Neural crest cell (in vitro differentiated cells): ENCODE results near the gene PSMF1. TPM values are rescaled to one million over a fixed set of nuclear protein-coding genes. Genes with fewer than 3 reads are reported as not detected.

Source experiments
- DNase-seq: peaks from one replicate; pipeline ENCODE4 v3.0.0; 2021; ENCODE audit warnings: low read depth, mixed read lengths, low spot score
- H3K27ac Mint-ChIP-seq: one replicate; pipeline ENCODE4 v1.8.0; 2021; ENCODE audit warnings: mild to moderate bottlenecking, mixed read lengths; ENCODE audit not compliant: unreplicated experiment
- H3K27me3 Mint-ChIP-seq: 2 replicates; pipeline ENCODE4 v1.8.0; 2021; ENCODE audit warnings: low read depth, mild to moderate bottlenecking, mixed read lengths
- H3K36me3 Mint-ChIP-seq: 2 replicates; pipeline ENCODE4 v1.8.0; 2021; ENCODE audit warnings: low read depth, mild to moderate bottlenecking, mixed read lengths
- H3K4me1 Mint-ChIP-seq: 2 replicates; pipeline ENCODE4 v1.8.0; 2021; ENCODE audit warnings: mixed read lengths
- H3K4me3 Mint-ChIP-seq: one replicate; pipeline ENCODE4 v1.8.0; 2021; ENCODE audit warnings: mild to moderate bottlenecking, mixed read lengths
- H3K9me3 Mint-ChIP-seq: 2 replicates; pipeline ENCODE4 v1.8.0; 2021; ENCODE audit warnings: mixed read lengths
- CTCF ChIP-seq: fragments of 200-600 bp; sonication (generic); conservative IDR thresholded peaks from 2 replicates; pipeline ENCODE4 v1.5.0; 2021; ENCODE audit warnings: antibody characterized with exemption, mild to moderate bottlenecking
- total RNA-seq: library from RNA; stranded (reverse); gene quantifications from 2 replicates; pipeline ENCODE4 v1.2.1, GENCODE V29; 2021

PSMF1 gene
- total RNA-seq, 1 donor from 2014 or later: 107 TPM

DNA sequence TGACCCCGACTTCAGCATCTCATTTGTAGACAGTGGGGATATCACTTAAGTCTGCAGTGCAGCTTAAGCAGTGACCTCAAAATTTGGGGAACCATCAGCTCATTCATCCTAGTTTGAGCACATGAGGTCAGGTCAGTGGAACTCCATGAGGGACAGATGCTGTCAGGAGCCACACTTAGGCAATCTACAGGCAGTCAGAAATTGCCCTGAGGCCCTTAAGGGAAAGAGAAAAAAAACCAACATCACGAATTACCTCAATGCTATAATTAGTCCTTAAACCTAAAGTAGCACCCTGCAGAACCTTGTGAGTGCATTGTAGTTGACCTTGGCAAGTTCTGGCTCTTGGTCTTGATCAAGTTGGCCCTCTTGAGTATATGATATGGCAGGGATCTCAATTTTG, 45.3 kb downstream of the PSMF1 start:
- H3K27ac Mint-ChIP-seq: no peak overlapping the region
- no peaks in the 10 kb centered on the region for H3K9me3 Mint-ChIP-seq
- H3K27me3 Mint-ChIP-seq: no peaks in the 10 kb centered on the region
- no peak overlapping the region for H3K4me3 Mint-ChIP-seq
- TF ChIP-seq CTCF: no peak
- no peak for DNase-seq
- peaks cover 25% of the 10 kb centered on the region for H3K36me3 Mint-ChIP-seq
- no peaks in the 10 kb centered on the region for H3K4me1 Mint-ChIP-seq

- Mint-ChIP-seq H3K27ac (no peak overlapping the region), H3K36me3 (peaks cover 31% of the 10 kb centered on the region)
- no peak for TF ChIP-seq CTCF
Observed at GRCh38 chr20:1164871-1165270, 46.5 kb downstream of the PSMF1 start.

DNA sequence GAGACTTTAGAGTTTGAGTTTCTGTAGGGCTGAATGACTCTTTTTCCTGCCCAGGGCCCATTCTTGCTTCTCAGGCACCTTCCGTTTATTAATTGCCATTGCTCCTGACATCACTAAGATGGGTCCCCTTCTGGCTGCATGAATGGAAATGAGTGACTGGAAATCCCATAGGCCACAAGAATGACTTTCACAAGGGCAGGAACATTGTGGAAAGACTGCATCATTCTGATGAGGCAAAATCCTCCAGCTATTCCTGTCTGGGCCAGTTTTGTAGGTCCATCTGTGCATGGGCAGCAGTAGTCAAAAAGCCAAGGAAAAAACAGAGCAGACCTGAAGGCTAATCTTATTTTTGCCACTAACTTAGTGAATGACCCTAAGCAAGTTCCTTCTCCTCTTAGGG, 47.1 kb downstream of the PSMF1 start:
- no peaks in the 10 kb centered on the region for H3K4me1 Mint-ChIP-seq
- H3K27ac Mint-ChIP-seq: no peak overlapping the region
- H3K36me3 Mint-ChIP-seq: peaks cover 35% of the 10 kb centered on the region
- H3K9me3 Mint-ChIP-seq: no peaks in the 10 kb centered on the region
- H3K27me3 Mint-ChIP-seq: no peaks in the 10 kb centered on the region
- TF ChIP-seq CTCF: no peak
- no peak overlapping the region for H3K4me3 Mint-ChIP-seq
- DNase-seq: no peak

More at GRCh38 chr20:1164871-1165270, 46.5 kb downstream of the PSMF1 start:
- no peaks in the 10 kb centered on the region for H3K4me1 Mint-ChIP-seq
- H3K4me3 Mint-ChIP-seq: no peak overlapping the region
- no peak for DNase-seq
- H3K9me3 Mint-ChIP-seq: no peaks in the 10 kb centered on the region
- H3K27me3 Mint-ChIP-seq: no peaks in the 10 kb centered on the region

- Mint-ChIP-seq H3K4me3 (no peak overlapping the region), H3K36me3 (peaks cover 35% of the 10 kb centered on the region), H3K9me3 (no peaks in the 10 kb centered on the region)
Observed at GRCh38 chr20:1165941-1166340, 47.5 kb downstream of the PSMF1 start.

GRCh38 chr20:1166948-1167720, 48.7 kb downstream of the PSMF1 start:
- DNase-seq: no peak
- H3K36me3 Mint-ChIP-seq: peaks cover 35% of the 10 kb centered on the region
- no peak for TF ChIP-seq CTCF
- no peaks in the 10 kb centered on the region for H3K9me3 Mint-ChIP-seq
- H3K27ac Mint-ChIP-seq: no peak overlapping the region
- no peaks in the 10 kb centered on the region for H3K27me3 Mint-ChIP-seq
- H3K4me3 Mint-ChIP-seq: no peak overlapping the region
- no peaks in the 10 kb centered on the region for H3K4me1 Mint-ChIP-seq

More at GRCh38 chr20:1165941-1166340, 47.5 kb downstream of the PSMF1 start:
- no peak for DNase-seq
- no peak for TF ChIP-seq CTCF
- H3K27me3 Mint-ChIP-seq: no peaks in the 10 kb centered on the region
- H3K4me1 Mint-ChIP-seq: no peaks in the 10 kb centered on the region
- no peak overlapping the region for H3K27ac Mint-ChIP-seq
